ENCODE data around the gene PAPOLG. TPM values are rescaled to one million over a fixed set of nuclear protein-coding genes. Genes with fewer than 3 reads are reported as not detected.

The PAPOLG gene
- total and polyA plus RNA-seq, 9 of the 15 experiments (the other 6 are each of a cell fraction or from before 2014, with no cell fraction given), result 3.9 to 16.3 (median 10.0) TPM

DNA sequence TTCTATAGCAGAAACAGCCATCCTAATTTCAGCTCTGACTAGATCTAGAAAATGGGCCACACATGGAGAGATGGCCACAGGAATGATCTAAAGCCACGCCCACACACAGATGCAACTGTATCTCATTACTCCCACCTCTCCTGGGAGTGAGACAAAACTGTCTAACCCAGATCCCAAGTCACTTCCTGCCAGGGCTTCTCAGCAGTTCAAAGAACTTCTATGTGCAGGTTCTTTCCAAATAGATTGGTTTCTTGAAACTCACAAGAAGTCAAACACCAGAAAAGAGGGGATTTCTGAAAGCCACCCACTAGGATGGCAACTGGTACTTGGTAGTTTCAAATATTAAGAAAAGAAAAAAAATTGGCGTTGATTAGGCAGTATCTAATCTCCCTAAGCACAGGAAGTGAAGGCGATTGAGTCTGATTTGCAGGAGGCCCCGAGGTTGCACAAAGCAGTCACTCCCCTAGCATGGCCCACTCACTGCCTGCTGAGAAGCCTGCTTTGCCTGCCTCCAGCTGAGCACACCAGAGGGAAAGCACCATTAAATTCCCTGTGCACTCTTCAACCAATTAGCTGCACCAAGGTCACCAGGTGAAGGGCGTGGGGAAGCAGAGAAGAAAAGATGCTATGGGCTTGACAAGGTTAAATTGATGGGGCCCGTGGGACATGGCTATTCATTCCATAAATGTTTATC is 51.1 kb downstream of the PAPOLG start (continued):
- TF ChIP-seq, protein P1, sequence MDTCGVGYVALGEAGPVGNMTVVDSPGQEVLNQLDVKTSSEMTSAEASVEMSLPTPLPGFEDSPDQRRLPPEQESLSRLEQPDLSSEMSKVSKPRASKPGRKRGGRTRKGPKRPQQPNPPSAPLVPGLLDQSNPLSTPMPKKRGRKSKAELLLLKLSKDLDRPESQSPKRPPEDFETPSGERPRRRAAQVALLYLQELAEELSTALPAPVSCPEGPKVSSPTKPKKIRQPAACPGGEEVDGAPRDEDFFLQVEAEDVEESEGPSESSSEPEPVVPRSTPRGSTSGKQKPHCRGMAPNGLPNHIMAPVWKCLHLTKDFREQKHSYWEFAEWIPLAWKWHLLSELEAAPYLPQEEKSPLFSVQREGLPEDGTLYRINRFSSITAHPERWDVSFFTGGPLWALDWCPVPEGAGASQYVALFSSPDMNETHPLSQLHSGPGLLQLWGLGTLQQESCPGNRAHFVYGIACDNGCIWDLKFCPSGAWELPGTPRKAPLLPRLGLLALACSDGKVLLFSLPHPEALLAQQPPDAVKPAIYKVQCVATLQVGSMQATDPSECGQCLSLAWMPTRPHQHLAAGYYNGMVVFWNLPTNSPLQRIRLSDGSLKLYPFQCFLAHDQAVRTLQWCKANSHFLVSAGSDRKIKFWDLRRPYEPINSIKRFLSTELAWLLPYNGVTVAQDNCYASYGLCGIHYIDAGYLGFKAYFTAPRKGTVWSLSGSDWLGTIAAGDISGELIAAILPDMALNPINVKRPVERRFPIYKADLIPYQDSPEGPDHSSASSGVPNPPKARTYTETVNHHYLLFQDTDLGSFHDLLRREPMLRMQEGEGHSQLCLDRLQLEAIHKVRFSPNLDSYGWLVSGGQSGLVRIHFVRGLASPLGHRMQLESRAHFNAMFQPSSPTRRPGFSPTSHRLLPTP (IDR thresholded peaks at IDR 0.05; ENCODE audit: borderline replicate concordance, extremely low read depth, insufficient read length), result no peak
- TF ChIP-seq, protein P2, sequence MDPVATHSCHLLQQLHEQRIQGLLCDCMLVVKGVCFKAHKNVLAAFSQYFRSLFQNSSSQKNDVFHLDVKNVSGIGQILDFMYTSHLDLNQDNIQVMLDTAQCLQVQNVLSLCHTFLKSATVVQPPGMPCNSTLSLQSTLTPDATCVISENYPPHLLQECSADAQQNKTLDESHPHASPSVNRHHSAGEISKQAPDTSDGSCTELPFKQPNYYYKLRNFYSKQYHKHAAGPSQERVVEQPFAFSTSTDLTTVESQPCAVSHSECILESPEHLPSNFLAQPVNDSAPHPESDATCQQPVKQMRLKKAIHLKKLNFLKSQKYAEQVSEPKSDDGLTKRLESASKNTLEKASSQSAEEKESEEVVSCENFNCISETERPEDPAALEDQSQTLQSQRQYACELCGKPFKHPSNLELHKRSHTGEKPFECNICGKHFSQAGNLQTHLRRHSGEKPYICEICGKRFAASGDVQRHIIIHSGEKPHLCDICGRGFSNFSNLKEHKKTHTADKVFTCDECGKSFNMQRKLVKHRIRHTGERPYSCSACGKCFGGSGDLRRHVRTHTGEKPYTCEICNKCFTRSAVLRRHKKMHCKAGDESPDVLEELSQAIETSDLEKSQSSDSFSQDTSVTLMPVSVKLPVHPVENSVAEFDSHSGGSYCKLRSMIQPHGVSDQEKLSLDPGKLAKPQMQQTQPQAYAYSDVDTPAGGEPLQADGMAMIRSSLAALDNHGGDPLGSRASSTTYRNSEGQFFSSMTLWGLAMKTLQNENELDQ (CRISPR knock-in tag; IDR thresholded peaks at IDR 0.05; ENCODE audit: borderline replicate concordance), result no peak
- TF ChIP-seq YY1 (IDR thresholded peaks at IDR 0.05; ENCODE audit: borderline replicate concordance in 1 of 3, control insufficient read depth in 1 of 3, extremely low read depth in 1 of 3, insufficient read depth in 3 of 3, insufficient read length in 1 of 3, insufficient replicate concordance in 2 of 3, low read depth in 1 of 3, low read length in 2 of 3) (peak in 2 of 3 experiments; percentile 16 to 21), CTBP1 (IDR thresholded peaks at IDR 0.05; ENCODE audit: borderline replicate concordance) (peak; percentile 44; the same call in 1 of the 2 replicates), POLR2H (tag; IDR thresholded peaks at IDR 0.05; ENCODE audit: low read depth) (peak; percentile 56; the same call in 1 of the 2 replicates), SOX6 (IDR thresholded peaks at IDR 0.05) (no peak), TCF7L2 (IDR thresholded peaks at IDR 0.05; ENCODE audit: low read depth, low read length) (no peak), HSF4 (CRISPR knock-in tag; IDR thresholded peaks at IDR 0.05; ENCODE audit: borderline replicate concordance) (no peak), ZNF699 (CRISPR knock-in tag; IDR thresholded peaks at IDR 0.05; ENCODE audit: insufficient replicate concordance) (no peak), GATAD2B (IDR thresholded peaks at IDR 0.05; ENCODE audit: borderline replicate concordance) (no peak)
- TF ChIP-seq, protein P3, sequence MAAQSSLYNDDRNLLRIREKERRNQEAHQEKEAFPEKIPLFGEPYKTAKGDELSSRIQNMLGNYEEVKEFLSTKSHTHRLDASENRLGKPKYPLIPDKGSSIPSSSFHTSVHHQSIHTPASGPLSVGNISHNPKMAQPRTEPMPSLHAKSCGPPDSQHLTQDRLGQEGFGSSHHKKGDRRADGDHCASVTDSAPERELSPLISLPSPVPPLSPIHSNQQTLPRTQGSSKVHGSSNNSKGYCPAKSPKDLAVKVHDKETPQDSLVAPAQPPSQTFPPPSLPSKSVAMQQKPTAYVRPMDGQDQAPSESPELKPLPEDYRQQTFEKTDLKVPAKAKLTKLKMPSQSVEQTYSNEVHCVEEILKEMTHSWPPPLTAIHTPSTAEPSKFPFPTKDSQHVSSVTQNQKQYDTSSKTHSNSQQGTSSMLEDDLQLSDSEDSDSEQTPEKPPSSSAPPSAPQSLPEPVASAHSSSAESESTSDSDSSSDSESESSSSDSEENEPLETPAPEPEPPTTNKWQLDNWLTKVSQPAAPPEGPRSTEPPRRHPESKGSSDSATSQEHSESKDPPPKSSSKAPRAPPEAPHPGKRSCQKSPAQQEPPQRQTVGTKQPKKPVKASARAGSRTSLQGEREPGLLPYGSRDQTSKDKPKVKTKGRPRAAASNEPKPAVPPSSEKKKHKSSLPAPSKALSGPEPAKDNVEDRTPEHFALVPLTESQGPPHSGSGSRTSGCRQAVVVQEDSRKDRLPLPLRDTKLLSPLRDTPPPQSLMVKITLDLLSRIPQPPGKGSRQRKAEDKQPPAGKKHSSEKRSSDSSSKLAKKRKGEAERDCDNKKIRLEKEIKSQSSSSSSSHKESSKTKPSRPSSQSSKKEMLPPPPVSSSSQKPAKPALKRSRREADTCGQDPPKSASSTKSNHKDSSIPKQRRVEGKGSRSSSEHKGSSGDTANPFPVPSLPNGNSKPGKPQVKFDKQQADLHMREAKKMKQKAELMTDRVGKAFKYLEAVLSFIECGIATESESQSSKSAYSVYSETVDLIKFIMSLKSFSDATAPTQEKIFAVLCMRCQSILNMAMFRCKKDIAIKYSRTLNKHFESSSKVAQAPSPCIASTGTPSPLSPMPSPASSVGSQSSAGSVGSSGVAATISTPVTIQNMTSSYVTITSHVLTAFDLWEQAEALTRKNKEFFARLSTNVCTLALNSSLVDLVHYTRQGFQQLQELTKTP (IDR thresholded peaks at IDR 0.05; ENCODE audit: low read depth in 1 of 2, partially characterized antibody in 2 of 2), result no peak
- TF ChIP-seq, protein P4, sequence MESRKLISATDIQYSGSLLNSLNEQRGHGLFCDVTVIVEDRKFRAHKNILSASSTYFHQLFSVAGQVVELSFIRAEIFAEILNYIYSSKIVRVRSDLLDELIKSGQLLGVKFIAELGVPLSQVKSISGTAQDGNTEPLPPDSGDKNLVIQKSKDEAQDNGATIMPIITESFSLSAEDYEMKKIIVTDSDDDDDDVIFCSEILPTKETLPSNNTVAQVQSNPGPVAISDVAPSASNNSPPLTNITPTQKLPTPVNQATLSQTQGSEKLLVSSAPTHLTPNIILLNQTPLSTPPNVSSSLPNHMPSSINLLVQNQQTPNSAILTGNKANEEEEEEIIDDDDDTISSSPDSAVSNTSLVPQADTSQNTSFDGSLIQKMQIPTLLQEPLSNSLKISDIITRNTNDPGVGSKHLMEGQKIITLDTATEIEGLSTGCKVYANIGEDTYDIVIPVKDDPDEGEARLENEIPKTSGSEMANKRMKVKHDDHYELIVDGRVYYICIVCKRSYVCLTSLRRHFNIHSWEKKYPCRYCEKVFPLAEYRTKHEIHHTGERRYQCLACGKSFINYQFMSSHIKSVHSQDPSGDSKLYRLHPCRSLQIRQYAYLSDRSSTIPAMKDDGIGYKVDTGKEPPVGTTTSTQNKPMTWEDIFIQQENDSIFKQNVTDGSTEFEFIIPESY (CRISPR knock-in tag; IDR thresholded peaks at IDR 0.05), result no peak
